ENCODE data around the gene SHROOM3.

Gene SHROOM3

DNA sequence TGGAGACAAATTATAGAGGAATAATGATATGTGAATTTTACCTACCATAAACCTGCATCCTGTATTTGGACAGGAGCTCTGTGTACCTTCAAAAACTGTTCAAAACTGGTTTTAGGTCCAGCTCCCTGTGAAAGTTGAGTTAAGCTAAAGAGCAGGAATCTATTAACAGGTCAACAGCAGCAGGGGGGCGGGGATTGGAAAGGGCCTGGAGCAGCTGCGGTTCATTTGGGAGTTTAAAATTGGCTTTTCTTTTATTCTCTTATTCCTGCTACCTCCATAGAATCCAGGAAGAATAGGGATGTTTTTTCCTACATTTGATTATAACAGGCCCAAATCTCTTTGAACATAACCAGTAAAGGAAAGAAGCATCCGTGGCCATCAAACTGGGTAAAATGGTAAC, 23.8 kb downstream of the SHROOM3 start:
- no peak for TF ChIP-seq CREB1 (IDR thresholded peaks at IDR 0.05; ENCODE audit: low read depth)
- no peak for TF ChIP-seq EP300 (IDR thresholded peaks at IDR 0.05; ENCODE audit: borderline replicate concordance)
- TF ChIP-seq NFIC (IDR thresholded peaks at IDR 0.05), result no peak
- no peak for TF ChIP-seq ZBTB7A (IDR thresholded peaks at IDR 0.05; ENCODE audit: low read depth)

GRCh38 chr4:76459291-76459723, 24.3 kb downstream of the SHROOM3 start:
- no peak for TF ChIP-seq ZBTB7A (IDR thresholded peaks at IDR 0.05; ENCODE audit: low read depth)
- no peak for TF ChIP-seq USF1 (IDR thresholded peaks at IDR 0.05)
- TF ChIP-seq MAX (IDR thresholded peaks at IDR 0.05), result 0 out of 2 replicates have a peak, but pooled peaks have one; percentile 74
- TF ChIP-seq, protein P1, sequence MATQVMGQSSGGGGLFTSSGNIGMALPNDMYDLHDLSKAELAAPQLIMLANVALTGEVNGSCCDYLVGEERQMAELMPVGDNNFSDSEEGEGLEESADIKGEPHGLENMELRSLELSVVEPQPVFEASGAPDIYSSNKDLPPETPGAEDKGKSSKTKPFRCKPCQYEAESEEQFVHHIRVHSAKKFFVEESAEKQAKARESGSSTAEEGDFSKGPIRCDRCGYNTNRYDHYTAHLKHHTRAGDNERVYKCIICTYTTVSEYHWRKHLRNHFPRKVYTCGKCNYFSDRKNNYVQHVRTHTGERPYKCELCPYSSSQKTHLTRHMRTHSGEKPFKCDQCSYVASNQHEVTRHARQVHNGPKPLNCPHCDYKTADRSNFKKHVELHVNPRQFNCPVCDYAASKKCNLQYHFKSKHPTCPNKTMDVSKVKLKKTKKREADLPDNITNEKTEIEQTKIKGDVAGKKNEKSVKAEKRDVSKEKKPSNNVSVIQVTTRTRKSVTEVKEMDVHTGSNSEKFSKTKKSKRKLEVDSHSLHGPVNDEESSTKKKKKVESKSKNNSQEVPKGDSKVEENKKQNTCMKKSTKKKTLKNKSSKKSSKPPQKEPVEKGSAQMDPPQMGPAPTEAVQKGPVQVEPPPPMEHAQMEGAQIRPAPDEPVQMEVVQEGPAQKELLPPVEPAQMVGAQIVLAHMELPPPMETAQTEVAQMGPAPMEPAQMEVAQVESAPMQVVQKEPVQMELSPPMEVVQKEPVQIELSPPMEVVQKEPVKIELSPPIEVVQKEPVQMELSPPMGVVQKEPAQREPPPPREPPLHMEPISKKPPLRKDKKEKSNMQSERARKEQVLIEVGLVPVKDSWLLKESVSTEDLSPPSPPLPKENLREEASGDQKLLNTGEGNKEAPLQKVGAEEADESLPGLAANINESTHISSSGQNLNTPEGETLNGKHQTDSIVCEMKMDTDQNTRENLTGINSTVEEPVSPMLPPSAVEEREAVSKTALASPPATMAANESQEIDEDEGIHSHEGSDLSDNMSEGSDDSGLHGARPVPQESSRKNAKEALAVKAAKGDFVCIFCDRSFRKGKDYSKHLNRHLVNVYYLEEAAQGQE (IDR thresholded peaks at IDR 0.05; ENCODE audit: low read depth), result no peak
- TF ChIP-seq EGR1 (IDR thresholded peaks at IDR 0.05), result no peak
- peak; percentile 100 for TF ChIP-seq TEAD4 (IDR thresholded peaks at IDR 0.05)
- TF ChIP-seq RAD21 (IDR thresholded peaks at IDR 0.05; ENCODE audit: low read depth), result peak; percentile 39
- TF ChIP-seq TAF1 (IDR thresholded peaks at IDR 0.05; ENCODE audit: low read depth), result peak; percentile 45; the same call in 1 of the 2 replicates
- peak; percentile 97 for TF ChIP-seq NFIC (IDR thresholded peaks at IDR 0.05)
- TF ChIP-seq CEBPB (IDR thresholded peaks at IDR 0.05), result peak; percentile 66; the same call in 1 of the 2 replicates
- peak; percentile 70 for TF ChIP-seq YY1 (IDR thresholded peaks at IDR 0.05; ENCODE audit: low read depth)
- peak; percentile 100 for TF ChIP-seq EP300 (IDR thresholded peaks at IDR 0.05; ENCODE audit: borderline replicate concordance)
- peak; percentile 99 for TF ChIP-seq FOXM1 (IDR thresholded peaks at IDR 0.05; ENCODE audit: borderline replicate concordance, low read depth)
- TF ChIP-seq CREB1 (IDR thresholded peaks at IDR 0.05; ENCODE audit: low read depth), result 0 out of 2 replicates have a peak, but pooled peaks have one; percentile 37
- TF ChIP-seq TCF12 (IDR thresholded peaks at IDR 0.05; ENCODE audit: low read depth), result peak; percentile 99

- TF ChIP-seq USF1 (IDR thresholded peaks at IDR 0.05), result no peak
- TF ChIP-seq YY1 (IDR thresholded peaks at IDR 0.05; ENCODE audit: low read depth), result no peak
- TF ChIP-seq EGR1 (IDR thresholded peaks at IDR 0.05), result no peak
- TF ChIP-seq TAF1 (IDR thresholded peaks at IDR 0.05; ENCODE audit: low read depth), result no peak
- TF ChIP-seq, protein P1 (IDR thresholded peaks at IDR 0.05; ENCODE audit: low read depth), result no peak
- TF ChIP-seq MAX (IDR thresholded peaks at IDR 0.05), result no peak
Observed at GRCh38 chr4:76463568-76463967, 28.5 kb downstream of the SHROOM3 start.

GRCh38 chr4:76470064-76470463, 35.0 kb downstream of the SHROOM3 start:
- no peak for TF ChIP-seq ZBTB7A (IDR thresholded peaks at IDR 0.05; ENCODE audit: low read depth)
- TF ChIP-seq TAF1 (IDR thresholded peaks at IDR 0.05; ENCODE audit: low read depth), result no peak
- TF ChIP-seq, protein P1 (IDR thresholded peaks at IDR 0.05; ENCODE audit: low read depth), result no peak
- TF ChIP-seq CEBPB (IDR thresholded peaks at IDR 0.05), result no peak

- TF ChIP-seq TEAD4 (IDR thresholded peaks at IDR 0.05) (no peak), TAF1 (IDR thresholded peaks at IDR 0.05; ENCODE audit: low read depth) (no peak), YY1 (IDR thresholded peaks at IDR 0.05; ENCODE audit: low read depth) (no peak), EGR1 (IDR thresholded peaks at IDR 0.05) (no peak), NFIC (IDR thresholded peaks at IDR 0.05) (no peak), EP300 (IDR thresholded peaks at IDR 0.05; ENCODE audit: borderline replicate concordance) (no peak), FOXM1 (IDR thresholded peaks at IDR 0.05; ENCODE audit: borderline replicate concordance, low read depth) (no peak), ZBTB7A (IDR thresholded peaks at IDR 0.05; ENCODE audit: low read depth) (no peak), TCF12 (IDR thresholded peaks at IDR 0.05; ENCODE audit: low read depth) (no peak), RAD21 (IDR thresholded peaks at IDR 0.05; ENCODE audit: low read depth) (no peak), CREB1 (IDR thresholded peaks at IDR 0.05; ENCODE audit: low read depth) (no peak), USF1 (IDR thresholded peaks at IDR 0.05) (no peak)
- TF ChIP-seq, protein P1 (IDR thresholded peaks at IDR 0.05; ENCODE audit: low read depth), result no peak
Observed at GRCh38 chr4:76470532-76470931, 35.5 kb downstream of the SHROOM3 start.

All from Ishikawa (cell line).